ENCODE data around the gene ZNF688.
"Not testable (repeated sequence)": the region's sequence is repeated elsewhere in the genome, so short reads cannot be mapped to it uniquely, and the experiment has no call there.

The ZNF688 gene

GRCh38 chr16:30571445-30572322 is at the start of gene ZNF688:
TSS of gene ZNF688 (minus strand) at chr16:30571714. CDS start at chr16:30571629, 85 bp downstream.
- peak; percentile 97 for DNase-seq

- DNase-seq = no peak
Observed at GRCh38 chr16:30620169-30620568, 48.7 kb upstream of the ZNF688 start.

DNA sequence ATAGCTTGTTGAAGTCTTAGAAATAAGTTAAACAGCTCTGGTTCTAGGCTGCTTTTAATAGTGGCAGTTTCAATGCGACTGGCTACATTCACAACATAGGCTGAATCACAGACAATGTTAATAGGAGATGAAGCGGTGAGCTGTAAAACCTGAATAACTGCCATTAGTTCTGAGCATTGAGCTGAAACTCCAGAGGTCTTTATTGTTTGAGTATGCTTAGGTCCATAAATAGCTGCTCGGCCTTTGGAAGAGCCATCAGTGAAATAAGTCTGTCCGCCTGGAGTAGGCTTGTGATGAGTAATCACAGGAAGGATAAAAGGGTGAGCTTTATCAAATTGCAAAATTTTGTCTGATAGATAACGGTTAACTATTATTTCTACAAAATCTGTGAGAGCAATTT is 48.1 kb upstream of the ZNF688 start:
- no peak for DNase-seq

DNA sequence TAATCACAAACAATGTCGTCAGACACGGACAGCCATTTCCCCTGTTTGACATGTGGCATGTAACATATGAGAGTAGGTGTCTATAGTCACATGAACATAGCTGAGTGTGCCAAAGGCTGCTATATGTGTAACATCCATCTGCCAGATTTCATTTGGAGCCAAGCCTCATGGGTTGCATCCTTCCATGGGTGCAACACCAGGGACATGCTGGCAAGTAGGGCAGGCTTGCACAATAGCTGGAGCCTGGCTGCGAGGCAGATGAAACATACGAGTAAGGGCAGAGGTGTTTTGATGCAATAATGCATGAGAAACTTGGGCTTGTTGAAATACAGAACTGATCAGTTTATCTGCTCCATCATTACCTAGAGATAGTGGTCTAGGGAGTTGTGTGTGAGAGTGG is 47.7 kb upstream of the ZNF688 start:
- DNase-seq = no peak

- DNase-seq = peak; percentile 66
Observed at GRCh38 chr16:30615358-30616091, 44.0 kb upstream of the ZNF688 start.

GRCh38 chr16:30609926-30610839 is 38.7 kb upstream of the ZNF688 start, which contains the start of gene ZNF689:
TSS of gene ZNF689 (minus strand) at chr16:30610389. CDS start at chr16:30610041, 348 bp downstream.
- peak; percentile 95 for DNase-seq

GRCh38 chr16:30609002-30609925 is 37.8 kb upstream of the ZNF688 start:
- DNase-seq = peak; percentile 35

- no peak for DNase-seq
Observed at GRCh38 chr16:30606004-30606403, 34.5 kb upstream of the ZNF688 start.

DNA sequence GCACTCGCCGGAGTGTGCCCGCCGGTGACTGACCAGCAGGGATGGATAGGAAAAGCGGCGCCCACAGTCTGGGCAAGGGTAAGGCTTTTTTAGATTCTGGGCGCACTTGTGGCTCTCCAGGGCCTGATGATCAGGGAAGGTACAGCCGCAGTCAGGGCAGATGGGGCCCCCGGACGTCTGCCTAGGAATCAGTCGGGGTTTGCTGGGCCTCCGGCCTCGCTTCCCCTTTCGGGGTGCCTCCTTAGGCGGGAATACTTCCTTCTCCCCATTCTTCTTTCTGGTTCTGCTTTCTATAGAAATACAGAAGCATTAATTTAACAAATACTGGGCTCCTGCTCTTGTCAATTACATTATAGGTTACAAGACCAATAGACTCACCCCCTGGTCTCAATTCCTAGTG is 33.6 kb upstream of the ZNF688 start:
- DNase-seq = no peak

DNA sequence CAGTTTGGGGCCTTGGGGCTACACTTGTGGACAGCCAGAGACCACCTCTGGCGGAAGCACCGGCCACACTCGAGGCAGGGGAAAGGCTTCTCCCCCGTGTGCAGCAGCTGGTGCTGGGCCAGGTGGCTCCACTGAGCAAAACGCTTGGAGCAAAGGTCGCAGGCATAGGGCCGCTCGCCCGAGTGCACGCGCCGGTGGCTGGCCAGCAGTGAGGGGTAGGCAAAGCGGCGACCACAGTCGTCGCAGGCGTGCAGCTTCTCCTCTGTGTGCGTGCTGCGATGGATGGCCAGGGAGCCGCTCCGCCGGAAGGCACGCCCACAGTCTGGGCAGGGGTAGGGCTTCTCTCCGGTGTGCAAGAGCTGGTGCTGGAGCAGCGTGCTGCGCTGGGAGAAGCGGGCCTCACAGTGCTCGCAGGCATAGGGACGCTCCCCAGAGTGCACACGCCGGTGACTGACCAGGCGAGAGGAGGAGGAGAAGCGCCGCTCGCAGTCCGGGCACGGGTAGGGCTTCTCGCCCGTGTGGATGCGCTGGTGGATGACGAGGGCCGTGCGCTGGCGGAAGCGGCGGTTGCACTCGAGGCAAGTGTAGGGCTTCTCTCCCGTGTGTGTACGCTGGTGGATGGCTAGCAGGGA is 32.9 kb upstream of the ZNF688 start:
- no peak for DNase-seq

- DNase-seq = no peak
Observed at GRCh38 chr16:30603945-30604315, 32.4 kb upstream of the ZNF688 start.

GRCh38 chr16:30602616-30603277 is 31.2 kb upstream of the ZNF688 start:
- DNase-seq = peak; percentile 2

DNA sequence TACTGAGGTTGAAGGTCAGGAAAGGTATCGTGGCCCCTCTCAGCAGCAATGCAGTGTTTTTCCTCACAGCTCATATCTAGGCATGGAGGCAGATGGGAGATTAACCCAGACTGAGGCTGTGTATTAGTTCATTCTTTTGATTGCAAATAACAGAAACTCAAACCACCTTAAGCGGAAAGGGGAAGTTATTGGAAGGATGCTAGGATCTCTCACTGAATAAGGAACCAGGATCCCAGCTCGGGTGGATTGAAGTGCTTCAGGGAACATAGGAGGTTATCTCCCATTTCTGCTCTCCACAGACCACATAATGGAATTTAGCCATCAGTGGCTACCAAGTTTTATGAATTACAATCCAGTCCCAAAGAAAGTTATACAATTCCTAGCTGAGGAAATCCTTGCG is 30.5 kb upstream of the ZNF688 start:
- no peak for DNase-seq

- no peak for DNase-seq
Observed at GRCh38 chr16:30600929-30601328, 29.4 kb upstream of the ZNF688 start.

DNA sequence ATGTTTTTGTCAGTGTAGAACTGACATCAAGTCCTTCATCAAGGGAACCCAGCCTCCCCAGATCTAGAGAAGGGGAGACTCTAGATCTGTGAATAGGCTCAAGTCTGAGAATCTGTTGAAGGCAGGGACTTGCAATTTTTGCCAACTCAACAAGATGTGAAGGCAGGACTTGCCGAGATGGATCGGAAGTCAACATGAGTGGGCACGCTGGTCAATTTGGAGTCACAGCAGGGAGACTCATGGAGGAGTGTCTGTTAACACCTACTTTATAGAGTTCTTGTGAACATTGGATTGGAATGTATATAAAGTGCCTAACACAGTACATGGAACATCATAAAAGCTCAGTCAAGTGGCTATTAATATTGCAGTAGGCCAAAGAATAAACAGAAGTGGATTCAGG is 28.7 kb upstream of the ZNF688 start:
- DNase-seq = no peak

DNA sequence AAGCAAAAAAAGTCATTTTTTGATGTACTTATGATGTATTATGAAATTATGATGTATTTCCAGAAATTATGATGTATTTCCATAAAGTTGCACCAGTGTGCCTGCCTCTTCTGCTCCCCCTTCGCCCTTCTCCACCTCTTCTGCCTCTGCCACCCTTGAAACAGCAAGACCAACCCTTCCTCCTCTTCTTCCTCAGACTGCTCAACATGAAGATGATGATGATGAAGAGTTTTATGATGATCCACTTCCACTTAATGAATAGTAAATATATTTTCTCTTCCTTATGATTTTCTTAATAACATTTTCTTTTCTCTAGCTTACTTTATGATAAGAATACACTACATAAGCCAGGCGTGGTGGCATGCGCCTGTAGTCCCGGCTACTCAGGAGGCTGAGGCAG is 21.4 kb upstream of the ZNF688 start:
- DNase-seq = no peak

DNA sequence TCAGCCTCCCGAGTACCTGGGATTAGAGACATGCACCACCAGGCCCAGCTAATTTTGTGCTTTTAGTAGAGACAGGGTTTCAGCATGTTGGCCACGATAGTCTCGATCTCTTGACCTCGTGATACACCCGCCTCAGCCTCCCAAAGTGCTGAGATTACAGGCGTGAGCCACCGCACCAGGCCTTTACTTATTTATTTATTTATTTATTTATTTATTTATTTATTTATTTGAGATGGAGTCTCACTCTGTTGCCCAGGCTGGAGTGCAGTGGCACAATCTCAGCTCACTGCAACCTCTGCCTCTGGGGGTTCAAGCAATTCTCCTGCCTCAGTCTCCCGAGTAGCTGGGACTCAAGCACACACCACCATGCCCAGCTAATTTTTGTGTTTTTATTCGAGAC is 19.4 kb upstream of the ZNF688 start:
- not testable (repeated sequence) for DNase-seq

GRCh38 chr16:30589582-30589981 is 18.1 kb upstream of the ZNF688 start:
- DNase-seq = not testable (repeated sequence)

- no peak for DNase-seq
Observed at GRCh38 chr16:30588651-30589050, 17.1 kb upstream of the ZNF688 start.

DNA sequence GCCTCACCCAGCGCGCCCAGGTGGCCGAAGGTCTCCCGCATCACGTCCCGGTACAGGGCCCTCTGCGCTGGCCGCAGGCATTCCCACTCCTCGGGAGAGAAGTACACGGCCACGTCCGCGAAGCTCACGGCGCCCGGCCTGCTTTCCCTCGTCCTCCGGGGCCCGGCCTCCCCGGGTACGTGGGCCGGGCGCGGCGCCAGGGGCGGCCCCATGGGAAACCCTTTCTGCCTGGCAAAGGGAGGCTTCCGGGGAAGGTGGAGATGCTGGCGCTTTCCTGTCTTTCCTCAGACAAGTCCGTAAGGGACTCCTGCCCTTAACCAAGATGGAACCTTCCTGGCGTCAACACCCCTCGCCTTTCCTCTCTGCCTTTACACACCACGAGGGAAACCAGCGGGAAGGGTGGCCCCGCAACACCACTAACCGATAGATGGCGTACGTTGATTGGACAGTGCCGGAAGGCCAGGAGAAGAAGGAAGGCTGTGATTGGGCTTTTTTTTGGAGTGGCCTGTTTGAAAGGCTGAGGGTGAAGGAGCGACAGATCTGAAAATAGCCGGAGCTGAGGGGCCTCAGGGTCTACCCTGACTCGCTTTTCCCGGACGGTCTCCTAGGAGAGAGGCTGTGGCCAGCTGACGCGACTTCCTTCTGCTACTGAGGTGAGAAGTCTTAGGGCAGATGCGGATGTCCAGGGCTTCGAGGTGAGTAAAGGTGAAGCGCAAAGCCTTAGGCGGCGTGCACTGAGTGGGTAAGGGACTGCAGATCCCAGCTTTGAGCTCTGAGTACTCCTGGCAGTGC is 14.1 kb upstream of the ZNF688 start, which contains the start of gene ZNF785:
TSS of gene ZNF785 (minus strand) at position 298 of the 792 bp plus-strand sequence. CDS start at position 212, 86 bp downstream.
- peak; percentile 97 for DNase-seq
